Stimulated activated CD8-positive, alpha-beta memory T cell treated with anti-CD3 and anti-CD28 coated beads, Interleukin-7, amount 100 ng/mL, for 1 hour (primary cell): ENCODE data around the gene TBX2.
"Not testable (repeated sequence)": the region's sequence is repeated elsewhere in the genome, so short reads cannot be mapped to it uniquely, and the experiment has no call there.

ENCODE experiments used
- DNase-seq, 2 donors: peaks; one replicate each; pipeline ENCODE4 v3.0.0-alpha.2; 2020; ENCODE audit warnings: low read depth in 2 of 2

The TBX2 gene

DNA sequence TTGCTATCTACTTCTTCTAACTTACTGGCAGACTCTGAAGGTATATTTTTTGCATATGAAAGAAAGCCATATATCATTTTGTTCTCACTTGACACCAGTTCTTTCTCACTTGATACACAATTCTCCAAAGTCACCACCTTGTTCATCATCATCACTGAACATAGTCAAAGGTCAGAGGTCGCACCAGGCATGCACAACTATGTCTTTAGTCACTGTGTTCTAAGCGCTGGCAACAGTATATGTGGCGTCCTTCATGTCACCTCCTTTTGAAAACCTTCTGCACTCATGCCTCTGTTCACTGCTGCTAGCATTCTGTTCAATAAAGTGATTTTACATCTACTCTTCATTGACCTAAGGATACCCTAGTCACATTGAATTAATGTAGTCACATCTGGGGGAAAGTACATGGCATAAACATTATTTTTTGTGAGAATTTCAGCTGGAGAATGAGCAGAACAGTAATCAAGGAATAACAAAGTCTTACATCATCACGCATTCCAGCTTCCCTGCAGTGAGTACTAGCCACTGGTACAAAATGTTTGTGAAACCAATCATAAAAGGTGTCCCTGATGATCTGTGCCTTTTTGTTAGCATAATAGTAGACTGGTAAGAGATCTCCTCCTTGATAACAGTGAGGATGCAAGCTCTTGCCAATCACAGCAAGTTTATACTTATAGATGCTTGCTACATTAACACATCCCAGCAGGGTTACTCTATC is 32.1 kb downstream of the TBX2 start:
- no peak for DNase-seq

GRCh38 chr17:61436273-61436672 is 36.6 kb downstream of the TBX2 start:
- no peak for DNase-seq

DNA sequence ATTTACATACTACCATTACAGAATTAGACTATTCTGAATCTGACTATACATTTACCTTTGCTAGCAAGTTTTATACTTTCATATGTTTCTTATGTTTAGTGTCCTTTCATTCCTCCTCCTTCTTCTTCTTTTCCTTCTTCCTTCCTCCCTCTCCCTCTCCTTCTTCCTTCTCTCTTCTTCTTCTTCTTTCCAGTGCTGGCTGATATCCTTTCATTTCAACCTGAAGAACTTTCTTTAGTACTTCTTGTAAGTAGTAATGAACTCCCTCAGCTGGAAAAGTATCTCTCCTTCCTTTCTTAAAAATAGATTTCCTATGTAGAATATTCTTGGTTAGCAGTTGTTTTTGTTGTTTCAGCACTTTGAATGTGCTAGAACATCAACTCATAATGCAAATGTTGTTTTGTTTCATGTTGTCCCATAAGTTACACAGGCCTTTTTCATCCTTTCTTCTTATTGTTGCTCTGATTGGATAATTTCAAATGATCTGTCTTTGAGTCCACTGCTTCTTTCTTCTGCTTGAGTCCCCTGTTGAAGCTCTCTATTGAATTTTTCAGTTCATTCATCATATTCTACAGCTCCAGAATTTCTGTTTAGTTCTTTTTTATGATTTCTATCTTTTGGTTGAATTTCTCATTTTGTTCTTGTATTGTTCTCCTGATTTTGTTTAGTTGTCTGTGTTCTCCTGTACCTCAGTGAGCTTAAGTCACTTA is 37.5 kb downstream of the TBX2 start:
- DNase-seq, result no peak

DNA sequence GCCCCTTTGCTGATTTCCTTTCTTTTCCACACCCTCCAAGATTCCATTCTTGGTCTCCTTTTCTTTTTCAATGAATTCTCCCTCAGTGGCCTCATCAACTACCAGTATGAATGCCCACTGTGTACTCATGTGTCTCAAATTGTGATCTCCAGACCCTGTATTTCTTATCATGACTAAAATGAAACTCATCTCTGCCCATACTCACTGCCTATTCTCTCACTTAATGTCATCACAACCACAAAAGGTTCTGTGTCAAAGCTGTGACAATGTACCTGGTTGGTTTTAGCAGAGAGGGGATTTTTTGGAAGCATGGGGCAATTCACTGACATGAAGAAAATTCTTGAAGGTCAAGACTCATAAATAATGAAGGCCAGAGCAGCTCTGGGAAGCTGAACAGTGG is 41.1 kb downstream of the TBX2 start:
- DNase-seq, result no peak

- not testable (repeated sequence) for DNase-seq
These were observed 41.9 kb downstream of the TBX2 start for GRCh38 chr17:61441507-61441906.

GRCh38 chr17:61442136-61442775 is 42.6 kb downstream of the TBX2 start:
- no peak for DNase-seq

DNA sequence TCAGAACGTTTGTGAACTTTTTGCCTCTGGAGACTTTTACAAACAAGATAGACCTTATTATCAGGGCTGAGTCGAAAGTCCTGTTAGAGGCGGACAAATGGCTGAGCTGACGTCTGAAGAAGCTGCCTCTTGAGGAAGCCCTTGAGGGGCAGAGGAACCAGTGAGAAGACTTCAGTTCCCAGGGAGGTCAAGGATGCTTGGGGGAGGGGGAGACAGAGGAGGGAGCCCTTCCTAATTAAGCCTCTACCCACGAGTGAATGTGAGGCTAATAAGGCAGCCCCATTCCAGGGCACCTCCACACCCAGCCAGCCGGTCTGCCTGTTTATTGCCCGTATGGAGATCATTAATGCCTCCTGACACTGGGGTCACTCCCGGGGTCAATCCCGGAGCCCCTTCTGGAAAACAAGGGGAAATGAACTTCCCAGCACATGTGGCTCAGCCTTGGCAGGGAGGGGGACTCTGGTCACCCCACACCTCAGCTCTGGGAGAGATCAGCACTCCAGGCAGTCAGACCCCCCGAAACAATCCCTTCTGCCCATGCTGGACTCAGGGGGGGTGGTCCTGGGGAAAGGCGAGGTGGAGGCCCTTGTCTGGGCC is 43.3 kb downstream of the TBX2 start:
- DNase-seq, result no peak

GRCh38 chr17:61443475-61443882 is 43.8 kb downstream of the TBX2 start:
- no peak for DNase-seq

GRCh38 chr17:61444075-61444474 is 44.4 kb downstream of the TBX2 start:
- no peak for DNase-seq

DNA sequence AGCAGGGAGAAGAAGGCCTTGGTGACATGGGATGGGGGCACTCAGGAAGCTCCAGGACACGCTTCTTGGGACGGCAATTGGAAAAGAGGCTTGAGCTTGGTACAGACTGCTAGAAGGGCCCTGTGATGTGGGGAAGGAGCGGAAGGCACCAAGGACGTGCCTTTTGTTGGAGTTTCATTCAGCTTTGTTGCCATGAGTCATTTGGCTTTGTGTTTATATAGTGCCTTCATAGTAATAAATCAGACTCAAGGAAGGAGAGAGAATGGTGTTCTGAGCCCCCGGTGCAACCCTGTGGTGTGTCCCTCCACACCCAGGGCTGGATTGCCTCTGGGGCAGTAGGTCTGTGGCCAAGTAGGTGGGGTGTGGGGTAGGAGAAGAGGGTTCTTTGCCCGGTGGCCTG is 45.2 kb downstream of the TBX2 start:
- no peak for DNase-seq

GRCh38 chr17:61447358-61447757 is 47.7 kb downstream of the TBX2 start:
- no peak for DNase-seq

- no peak for DNase-seq
These were observed 48.4 kb downstream of the TBX2 start for GRCh38 chr17:61448042-61448441.

GRCh38 chr17:61449140-61449539 is 49.5 kb downstream of the TBX2 start:
- not testable (repeated sequence) for DNase-seq

DNA sequence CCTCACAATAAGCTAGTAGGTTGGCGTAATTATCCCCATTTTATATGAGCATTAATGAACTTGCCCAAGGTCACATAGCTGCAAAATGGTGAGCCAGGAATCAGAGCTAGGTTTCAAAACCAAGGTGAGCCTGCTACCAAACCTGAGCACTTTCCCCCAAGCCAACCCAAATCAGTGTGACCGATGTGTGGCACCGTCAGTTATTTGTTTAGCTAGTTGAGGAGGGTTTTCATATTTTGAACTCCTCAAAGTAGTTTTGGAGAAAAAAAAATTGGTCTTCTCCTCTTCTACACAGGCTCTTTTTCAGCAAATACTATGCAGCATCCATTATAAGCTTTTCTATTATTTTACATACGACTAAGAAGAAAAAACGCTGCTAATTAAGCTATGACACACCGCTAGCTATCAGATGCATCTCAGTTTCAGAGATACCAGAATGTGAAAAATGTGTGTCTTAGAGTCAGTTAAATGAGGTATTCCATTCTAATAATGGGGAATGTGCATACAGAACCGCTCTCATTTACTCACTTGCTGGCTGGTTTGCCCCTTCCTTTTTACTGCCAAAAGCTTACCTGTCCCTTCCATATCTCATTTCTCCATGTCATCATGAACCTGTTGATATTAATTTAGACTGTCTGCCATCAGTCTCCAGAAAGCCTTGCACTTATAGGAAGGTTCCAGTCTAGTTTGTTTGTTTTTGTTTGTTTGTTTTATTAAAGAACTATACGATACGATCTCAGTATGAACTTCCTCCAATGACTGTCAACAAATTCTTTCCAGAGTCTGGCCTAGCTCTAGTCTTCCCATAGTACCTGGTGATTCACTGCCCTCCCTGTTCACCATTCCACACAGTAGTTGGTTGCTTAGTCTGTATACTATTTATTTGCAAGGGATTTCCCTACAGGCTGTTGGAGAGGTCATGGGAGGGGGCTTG is 50.3 kb downstream of the TBX2 start:
- DNase-seq, result no peak

- DNase-seq, result no peak
These were observed 51.2 kb downstream of the TBX2 start for GRCh38 chr17:61450641-61451537.

GRCh38 chr17:61451538-61452300 is 52.1 kb downstream of the TBX2 start:
- no peak for DNase-seq

DNA sequence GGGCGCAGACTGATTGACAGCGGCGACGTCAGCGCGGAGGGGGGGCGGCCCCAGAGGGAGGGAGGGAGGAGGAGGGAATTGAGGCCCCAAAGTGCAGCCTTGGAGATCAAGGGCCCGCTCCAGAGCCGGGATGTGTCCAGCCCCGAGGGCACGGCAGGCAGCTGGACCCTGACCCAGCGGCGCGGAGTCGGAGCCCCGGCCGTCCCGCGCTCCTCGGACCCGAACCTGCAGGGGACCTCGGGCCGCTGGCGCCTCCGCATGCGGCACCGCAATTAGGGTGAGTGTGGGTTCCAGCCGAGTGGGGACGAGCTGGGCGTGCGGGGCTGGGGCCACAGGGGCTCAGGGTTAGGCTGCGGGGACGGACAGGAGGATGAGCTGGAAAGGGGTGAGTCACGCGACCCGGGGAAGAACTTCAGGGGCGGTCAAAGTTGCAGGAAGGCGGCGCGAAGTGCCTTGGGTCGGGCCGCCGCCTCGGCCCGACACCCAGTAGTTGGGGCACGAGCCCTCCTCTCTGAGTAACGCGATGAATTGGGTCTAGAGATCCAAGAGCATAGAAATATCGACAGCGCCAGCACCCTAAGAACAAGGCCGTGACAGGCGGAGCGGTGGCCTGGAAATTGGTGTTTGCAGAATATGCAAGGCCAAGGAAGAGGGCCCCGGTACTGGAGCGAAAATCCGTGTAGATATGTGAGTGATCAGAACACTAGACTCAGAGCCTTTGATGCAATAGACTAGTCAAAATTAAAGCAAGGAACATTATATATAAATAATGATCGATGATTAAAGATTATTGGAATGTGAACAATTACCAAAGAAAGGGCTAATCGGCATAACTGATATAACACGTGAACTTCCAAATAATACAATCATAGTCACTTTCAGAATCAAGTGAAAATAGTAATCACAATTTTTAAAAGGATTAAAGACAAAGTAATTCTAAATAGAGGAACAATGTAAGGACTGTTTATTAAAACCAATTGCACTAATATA is 53.0 kb downstream of the TBX2 start, which contains the start of gene TBX4:
Gene TBX4 (plus strand): TSS at position 122 of the 990 bp plus-strand sequence. CDS start 4,069 bp downstream, outside the sequence.
- DNase-seq, result no peak
